OCI-LY3 (cell line): ENCODE data around the gene WSB1.

Source experiments
- H2AFZ ChIP-seq: fragments of 200-600, 300-600 bp; shearing (Covaris generic); 2 replicates; pipeline ENCODE4 v1.6.0; 2014; ENCODE audit warnings: antibody characterized with exemption, low read depth, low read length
- H3K27ac ChIP-seq: fragments of 200-600, 300-600 bp; sonication (generic); 2 replicates; pipeline ENCODE4 v1.5.1; 2014; ENCODE audit warnings: mild to moderate bottlenecking, low read length, moderate library complexity, mixed read lengths
- H3K27me3 ChIP-seq: fragments of 200-600, 300-600 bp; sonication (generic); 2 replicates; pipeline ENCODE4 v1.6.1; 2014; ENCODE audit warnings: low read depth, low read length, mixed read lengths
- H3K36me3 ChIP-seq: fragments of 200-600, 300-600 bp; sonication (generic); replicated peaks from 2 replicates; pipeline ENCODE3; 2014; ENCODE audit warnings: low read depth, low read length, mixed read lengths
- H3K4me1 ChIP-seq: fragments of 300-600, 200-600 bp; sonication (generic); 2 replicates; pipeline ENCODE4 v1.6.1; 2014; ENCODE audit warnings: low read length, mixed read lengths
- H3K4me2 ChIP-seq: fragments of 200-600, 300-600 bp; sonication (generic); 2 replicates; pipeline ENCODE4 v1.6.1; 2014; ENCODE audit warnings: low read length, mixed read lengths
- H3K4me3 ChIP-seq: fragments of 300-600, 200-600 bp; sonication (generic); 2 replicates; pipeline ENCODE4 v1.5.1; 2014; ENCODE audit warnings: antibody characterized with exemption, mild to moderate bottlenecking, low read length, moderate library complexity
- H3K79me2 ChIP-seq: fragments of 300-600, 200-600 bp; shearing (Covaris generic); 2 replicates; pipeline ENCODE4 v1.6.1; 2014; ENCODE audit warnings: mild to moderate bottlenecking, low read length, mixed read lengths
- H3K9ac ChIP-seq: fragments of 300-600, 200-600 bp; shearing (Covaris generic); 2 replicates; pipeline ENCODE4 v1.6.0; 2014; ENCODE audit warnings: mild to moderate bottlenecking, low read length, moderate library complexity
- H3K9me3 ChIP-seq: fragments of 200-600, 300-600 bp; shearing (Covaris generic); 2 replicates; pipeline ENCODE4 v1.6.1; 2014; ENCODE audit warnings: low read length, mixed read lengths; ENCODE audit not compliant: insufficient read depth
- H4K20me1 ChIP-seq: fragments of 200-600, 300-600 bp; sonication (generic); 2 replicates; pipeline ENCODE4 v1.6.1; 2016; ENCODE audit warnings: low read length, mixed read lengths; ENCODE audit not compliant: insufficient read depth
- EZH2phosphoT487 ChIP-seq: fragments of 200-600 bp; shearing (Covaris generic); IDR thresholded peaks from 2 replicates; pipeline ENCODE4 v1.6.1; 2018; ENCODE audit warnings: antibody characterized with exemption, mixed run types, low read depth
- TF ChIP-seq, protein P1 (sequence below): fragments of 200-600, 300-600 bp; sonication (generic); IDR thresholded peaks from 2 replicates; pipeline ENCODE4 v1.5.1; 2014; ENCODE audit warnings: antibody characterized with exemption, low read length, low read depth

WSB1 gene

DNA sequence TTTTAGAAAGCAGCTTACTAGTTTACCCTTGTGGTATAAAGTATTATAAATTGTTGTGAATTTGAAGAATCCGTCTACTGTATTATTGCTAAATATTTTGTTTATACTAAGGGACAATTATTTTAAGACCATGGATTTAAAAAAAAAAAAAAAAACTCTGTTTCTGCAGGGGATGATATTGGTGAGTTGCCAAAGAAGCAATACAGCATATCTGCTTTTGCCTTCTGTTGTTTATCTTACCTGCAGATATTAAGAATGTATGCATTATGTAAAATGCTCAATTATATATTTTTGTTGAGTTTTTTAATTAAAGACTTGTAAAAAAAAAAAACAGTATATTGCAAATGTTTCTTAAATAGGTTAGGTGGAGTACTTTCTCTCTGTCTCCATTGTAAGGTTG is 19.4 kb downstream of the WSB1 start:
- no peak overlapping the region for H3K4me3 ChIP-seq
- H3K27me3 ChIP-seq, result no peaks in the 10 kb centered on the region
- no peak overlapping the region for H3K9ac ChIP-seq
- TF ChIP-seq, protein P1, sequence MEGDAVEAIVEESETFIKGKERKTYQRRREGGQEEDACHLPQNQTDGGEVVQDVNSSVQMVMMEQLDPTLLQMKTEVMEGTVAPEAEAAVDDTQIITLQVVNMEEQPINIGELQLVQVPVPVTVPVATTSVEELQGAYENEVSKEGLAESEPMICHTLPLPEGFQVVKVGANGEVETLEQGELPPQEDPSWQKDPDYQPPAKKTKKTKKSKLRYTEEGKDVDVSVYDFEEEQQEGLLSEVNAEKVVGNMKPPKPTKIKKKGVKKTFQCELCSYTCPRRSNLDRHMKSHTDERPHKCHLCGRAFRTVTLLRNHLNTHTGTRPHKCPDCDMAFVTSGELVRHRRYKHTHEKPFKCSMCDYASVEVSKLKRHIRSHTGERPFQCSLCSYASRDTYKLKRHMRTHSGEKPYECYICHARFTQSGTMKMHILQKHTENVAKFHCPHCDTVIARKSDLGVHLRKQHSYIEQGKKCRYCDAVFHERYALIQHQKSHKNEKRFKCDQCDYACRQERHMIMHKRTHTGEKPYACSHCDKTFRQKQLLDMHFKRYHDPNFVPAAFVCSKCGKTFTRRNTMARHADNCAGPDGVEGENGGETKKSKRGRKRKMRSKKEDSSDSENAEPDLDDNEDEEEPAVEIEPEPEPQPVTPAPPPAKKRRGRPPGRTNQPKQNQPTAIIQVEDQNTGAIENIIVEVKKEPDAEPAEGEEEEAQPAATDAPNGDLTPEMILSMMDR, result no peak
- no peak for TF ChIP-seq EZH2phosphoT487
- H3K79me2 ChIP-seq, result no peaks in the 10 kb centered on the region
- H3K4me1 ChIP-seq, result no peaks in the 10 kb centered on the region
- H3K4me2 ChIP-seq, result no peak overlapping the region
- H2AFZ ChIP-seq, result no peak overlapping the region
- H4K20me1 ChIP-seq, result peaks cover 23% of the 10 kb centered on the region; the same call in 1 of the 2 replicates
- peaks cover 62% of the 10 kb centered on the region for H3K36me3 ChIP-seq
- H3K27ac ChIP-seq, result no peak overlapping the region
- H3K9me3 ChIP-seq, result no peaks in the 10 kb centered on the region

DNA sequence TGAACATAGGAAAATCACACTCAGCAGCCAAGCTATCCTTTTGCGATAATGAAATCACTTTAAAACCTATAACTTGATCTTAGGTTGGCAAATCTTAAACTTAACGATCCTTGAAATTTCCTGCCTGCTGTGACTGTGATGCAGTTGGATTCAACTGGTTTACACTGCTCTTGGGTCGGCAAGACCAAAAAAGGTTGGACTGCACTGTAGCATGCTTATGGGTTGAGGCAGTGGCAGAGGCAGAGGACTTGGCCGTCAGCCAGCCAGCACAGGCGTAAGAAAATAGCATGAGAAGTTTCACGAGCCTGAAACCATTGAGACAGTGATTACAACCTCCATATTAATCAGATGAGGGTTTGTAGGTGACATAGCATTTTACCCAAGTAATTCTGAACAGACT is 21.4 kb downstream of the WSB1 start:
- no peak overlapping the region for H3K4me3 ChIP-seq
- no peak overlapping the region for H3K9ac ChIP-seq
- H3K36me3 ChIP-seq, result peaks cover 59% of the 10 kb centered on the region
- no peak overlapping the region for H2AFZ ChIP-seq
- no peaks in the 10 kb centered on the region for H3K27me3 ChIP-seq
- peaks cover 28% of the 10 kb centered on the region; the same call in 1 of the 2 replicates for H4K20me1 ChIP-seq
- H3K79me2 ChIP-seq, result no peaks in the 10 kb centered on the region
- no peaks in the 10 kb centered on the region for H3K9me3 ChIP-seq
- H3K4me2 ChIP-seq, result no peak overlapping the region
- TF ChIP-seq, protein P1, result no peak
- TF ChIP-seq EZH2phosphoT487, result no peak
- no peak overlapping the region for H3K27ac ChIP-seq
- no peaks in the 10 kb centered on the region for H3K4me1 ChIP-seq

DNA sequence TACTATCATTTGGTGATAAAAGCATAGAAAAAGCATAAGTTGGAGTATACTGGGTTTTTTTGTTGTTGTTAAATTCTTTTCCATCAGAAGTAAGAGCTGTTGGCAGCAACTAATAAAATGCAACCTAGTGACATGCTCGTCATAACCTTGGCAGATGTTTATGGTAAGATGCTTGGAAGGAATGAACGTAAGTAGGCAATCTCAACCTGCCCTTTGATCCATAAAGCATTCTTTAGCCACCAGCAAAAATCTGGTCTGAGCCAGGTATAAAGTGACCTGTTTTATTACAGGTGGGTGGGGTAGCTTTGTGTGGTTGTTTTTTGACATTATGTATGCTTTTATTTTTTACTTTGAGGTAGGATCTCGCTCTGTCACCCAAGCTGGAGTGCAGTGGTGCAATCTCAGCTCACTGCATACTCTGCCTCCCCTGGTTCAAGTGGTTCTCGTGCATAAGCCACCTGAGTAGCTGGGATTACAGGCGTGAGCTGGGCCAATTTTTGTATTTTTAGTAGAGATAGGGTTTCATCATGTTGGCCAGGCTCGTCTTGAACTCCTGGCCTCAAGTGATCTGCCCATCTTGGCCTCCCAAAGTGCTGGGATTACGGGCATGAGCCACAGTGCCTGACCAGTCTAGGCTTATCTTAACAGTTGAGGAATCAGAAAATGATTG is 22.0 kb downstream of the WSB1 start:
- Histone ChIP-seq H3K4me3 (no peak overlapping the region), H3K36me3 (peaks cover 54% of the 10 kb centered on the region), H3K4me2 (no peak overlapping the region), H3K4me1 (no peaks in the 10 kb centered on the region), H2AFZ (no peak overlapping the region), H3K9ac (no peak overlapping the region), H3K27ac (no peak overlapping the region), H3K79me2 (no peaks in the 10 kb centered on the region), H3K27me3 (no peaks in the 10 kb centered on the region), H3K9me3 (no peaks in the 10 kb centered on the region), H4K20me1 (peaks cover 24% of the 10 kb centered on the region; the same call in 1 of the 2 replicates)
- TF ChIP-seq, protein P1, result no peak
- no peak for TF ChIP-seq EZH2phosphoT487

DNA sequence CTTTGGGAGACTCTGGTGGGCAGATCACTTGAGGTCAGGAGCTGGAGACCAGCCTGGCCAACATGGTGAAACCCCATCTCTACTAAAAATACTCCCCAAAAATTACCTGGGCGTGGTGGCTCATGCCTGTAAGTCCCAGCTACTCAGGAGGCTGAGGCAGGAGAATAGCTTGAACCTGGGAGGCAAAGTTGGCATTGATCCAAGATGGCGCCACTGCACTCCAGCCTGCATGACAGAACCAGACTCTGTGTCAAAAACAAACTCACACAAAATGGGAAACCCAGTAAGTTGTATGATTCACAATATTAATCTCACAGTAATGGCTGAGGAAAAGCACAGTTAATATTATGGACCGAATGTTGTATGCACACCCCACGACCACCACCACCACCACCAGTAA is 24.3 kb downstream of the WSB1 start:
- Histone ChIP-seq H3K9ac (no peak overlapping the region), H3K27me3 (no peaks in the 10 kb centered on the region), H3K4me1 (no peaks in the 10 kb centered on the region), H3K27ac (no peak overlapping the region), H2AFZ (no peak overlapping the region), H4K20me1 (peaks cover 24% of the 10 kb centered on the region; the same call in 1 of the 2 replicates), H3K4me3 (no peak overlapping the region), H3K9me3 (no peaks in the 10 kb centered on the region), H3K4me2 (no peak overlapping the region), H3K79me2 (no peaks in the 10 kb centered on the region), H3K36me3 (peaks cover 36% of the 10 kb centered on the region)
- TF ChIP-seq, protein P1, result no peak
- TF ChIP-seq EZH2phosphoT487, result no peak
